Endothelial cell of umbilical vein (primary cell): ENCODE measurements around the gene XPO5. TPM values are rescaled to one million over a fixed set of nuclear protein-coding genes. Genes with fewer than 3 reads are reported as not detected.

Experiments
- BruUV-seq: library from RNA; stranded (reverse); fragments of 400-500 nt; replicated peaks from 2 replicates; lab custom pipeline; 2021; lab: Mats Ljungman, UMichigan
- CTCF ChIA-PET: fragments of 300-600, 350-600 bp; sonication (Branson Sonifier 250); formaldehyde crosslinking; loops from one replicate; lab custom pipeline; 2021; ENCODE audit warnings: antibody characterized with exemption, inconsistent platforms; lab: Charles Lee
- POLR2A ChIA-PET: fragments of 300-600, 350-600 bp; sonication (Branson Sonifier 250); formaldehyde crosslinking; loops from one replicate; lab custom pipeline; 2021; ENCODE audit warnings: antibody characterized with exemption, inconsistent platforms; lab: Charles Lee
- DNase-seq: peaks from one replicate; pipeline ENCODE4 v3.0.0-alpha.2; 2011; ENCODE audit warnings: low read depth, low spot score
- FAIRE-seq: peaks from 2 replicates; lab custom pipeline; 2011; peaks lifted over from hg19 to GRCh38; lab: Jason Lieb, UNC
- H2AFZ ChIP-seq: 2 replicates; pipeline ENCODE4 v1.6.0; 2012; ENCODE audit warnings: low read depth, low read length, control low read depth, inconsistent platforms
- H3K27ac ChIP-seq: 2 replicates; pipeline ENCODE4 v1.5.1; 2011; ENCODE audit warnings: low read depth, mild to moderate bottlenecking, control low read depth, low read length, moderate library complexity; ENCODE audit not compliant: insufficient read depth
- H3K27me3 ChIP-seq, 2 experiments: 2 replicates each; pipeline versions ENCODE4 v1.6.0 to v1.6.1; 2011; ENCODE audit warnings: low read length in 2 of 2, mixed read lengths in 1 of 2; ENCODE audit not compliant: control insufficient read depth in 2 of 2, insufficient read depth in 2 of 2
- H3K36me3 ChIP-seq, 2 experiments: 2 replicates in 1 of 2; 3 replicates in 1 of 2; pipeline ENCODE4 v1.5.1; 2011; ENCODE audit warnings: low read length in 2 of 2, mild to moderate bottlenecking in 1 of 2, moderate library complexity in 1 of 2; ENCODE audit not compliant: control insufficient read depth in 2 of 2, insufficient read depth in 2 of 2; ENCODE audit errors: extremely low read depth in 1 of 2
- H3K4me1 ChIP-seq: 3 replicates; pipeline ENCODE4 v1.5.1; 2011; ENCODE audit warnings: mild to moderate bottlenecking, low read length; ENCODE audit not compliant: control insufficient read depth, insufficient read depth; ENCODE audit errors: extremely low read depth
- H3K4me2 ChIP-seq: 2 replicates; pipeline ENCODE4 v1.6.1; 2011; ENCODE audit warnings: low read length, control low read depth, mixed read lengths; ENCODE audit not compliant: insufficient read depth
- H3K4me3 ChIP-seq, 3 experiments: fragments of 200-600 bp in 1 of 3; sonication (generic), shearing (Covaris generic) in 1 of 3; replicated peaks in 1 of 3; 2 replicates each; pipeline ENCODE4 v1.5.1; 2011 to 2016; ENCODE audit warnings: control low read depth in 3 of 3, low read length in 3 of 3, mild to moderate bottlenecking in 2 of 3, inconsistent platforms in 1 of 3, low read depth in 1 of 3, moderate library complexity in 1 of 3; ENCODE audit not compliant: insufficient read depth in 1 of 3
- H3K79me2 ChIP-seq: 2 replicates; pipeline ENCODE4 v1.6.0; 2012; ENCODE audit warnings: low read length, inconsistent platforms; ENCODE audit not compliant: control insufficient read depth, insufficient read depth
- H3K9ac ChIP-seq: replicated peaks from 2 replicates; pipeline ENCODE3; 2011; ENCODE audit warnings: low read length, control low read depth; ENCODE audit not compliant: insufficient read depth; ENCODE audit errors: extremely low read depth
- H3K9me1 ChIP-seq: replicated peaks from 3 replicates; pipeline ENCODE4 v1.6.0; 2011; ENCODE audit warnings: mild to moderate bottlenecking, low read length; ENCODE audit not compliant: control insufficient read depth, insufficient read depth; ENCODE audit errors: extremely low read depth
- H3K9me3 ChIP-seq: replicated peaks from 2 replicates; pipeline ENCODE4 v1.5.1; 2012; ENCODE audit warnings: low read length, inconsistent platforms; ENCODE audit not compliant: control insufficient read depth, insufficient read depth
- H4K20me1 ChIP-seq: replicated peaks from 2 replicates; pipeline ENCODE3; 2011; ENCODE audit warnings: mild to moderate bottlenecking, low read length; ENCODE audit not compliant: control insufficient read depth, insufficient read depth; ENCODE audit errors: extremely low read depth
- CTCF ChIP-seq, 2 donors: IDR thresholded peaks; 1 replicate in 1 of 2; 2 replicates in 1 of 2; pipeline ENCODE4 v1.5.1; 2011; ENCODE audit warnings: low read length in 2 of 2, mild to moderate bottlenecking in 2 of 2, moderate library complexity in 2 of 2, control low read depth in 1 of 2, inconsistent platforms in 1 of 2, low read depth in 1 of 2; ENCODE audit not compliant: insufficient read depth in 1 of 2; ENCODE audit errors: extremely low read depth in 1 of 2
- EZH2 ChIP-seq: IDR thresholded peaks from 2 replicates; pipeline ENCODE4 v1.6.1; 2012; ENCODE audit warnings: borderline replicate concordance, low read depth, mild to moderate bottlenecking, moderate library complexity, low read length, inconsistent platforms; ENCODE audit not compliant: severe bottlenecking
- FOS ChIP-seq: IDR thresholded peaks from 2 replicates; pipeline ENCODE4 v1.6.1; 2011; ENCODE audit warnings: mild to moderate bottlenecking, low read length, moderate library complexity, borderline replicate concordance; ENCODE audit not compliant: insufficient read depth
- GATA2 ChIP-seq: IDR thresholded peaks from 2 replicates; pipeline ENCODE4 v1.7.0; 2011; ENCODE audit warnings: low read depth, mild to moderate bottlenecking, moderate library complexity, mixed read lengths, low read length; ENCODE audit not compliant: insufficient read length, insufficient read depth
- JUN ChIP-seq: IDR thresholded peaks from 2 replicates; pipeline ENCODE4 v1.6.1; 2011; ENCODE audit warnings: borderline replicate concordance, low read depth; ENCODE audit not compliant: insufficient read length, insufficient read depth
- MAX ChIP-seq: IDR thresholded peaks from 2 replicates; pipeline ENCODE4 v1.6.1; 2011; ENCODE audit not compliant: insufficient read depth, insufficient read length
- MYC ChIP-seq: IDR thresholded peaks from one replicate; pipeline ENCODE4 v1.6.1; 2011; ENCODE audit warnings: mild to moderate bottlenecking, low read depth, low read length
- POLR2A ChIP-seq: IDR thresholded peaks from 2 replicates; pipeline ENCODE4 v1.6.1; 2012; ENCODE audit warnings: low read depth, mild to moderate bottlenecking, control low read depth, low read length
- POLR2AphosphoS5 ChIP-seq: IDR thresholded peaks from 2 replicates; pipeline ENCODE4 v1.6.1; 2012; ENCODE audit warnings: low read depth, mild to moderate bottlenecking, control low read depth, low read length, moderate library complexity; ENCODE audit not compliant: insufficient read depth
- dilution Hi-C: fragments of 300-500 bp; cut with MboI; formaldehyde crosslinking; loops from one replicate; pipeline ENCODE4 v1.15.0; 2019; ENCODE audit warnings: low sequenced_read_pairs; ENCODE audit not compliant: extremely low pct_ligation_motif_present
- intact Hi-C: fragments of 100-400 bp; cut with micrococcal nuclease; formaldehyde crosslinking; loops from one replicate; pipeline ENCODE4 v1.10.0; 2022
- polyA plus RNA-seq, 4 experiments: library from polyadenylated mRNA; depleted of rRNA in 3 of 4; stranded (reverse) in 3 of 4; unstranded in 1 of 4; fragments of >200 nt; gene quantifications; 2 replicates each; pipeline versions ENCODE4 v1.2.1 to v1.2.3, GENCODE V29; 2011 to 2012; ENCODE audit warnings: missing spikeins in 1 of 4
- total RNA-seq: library from RNA; stranded (reverse); gene quantifications from 2 replicates; pipeline ENCODE4 v1.2.3, GENCODE V29; 2021

The XPO5 gene
- total and polyA plus RNA-seq, 2 donors (not counting 3 experiments of a cell fraction or from before 2014, with no cell fraction given) = 28.4 to 50.0 TPM

- Histone ChIP-seq H3K79me2 (peaks cover 40% of the 10 kb centered on the region), H3K4me1 (peaks cover 17% of the 10 kb centered on the region), H3K9ac (no peak overlapping the region), H3K9me1 (no peaks in the 10 kb centered on the region), H2AFZ (no peak overlapping the region), H3K27ac (no peak overlapping the region), H3K27me3 (no peaks in the 10 kb centered on the region), H4K20me1 (no peaks in the 10 kb centered on the region), H3K4me3 (no peak overlapping the region), H3K9me3 (no peaks in the 10 kb centered on the region), H3K36me3 (peaks cover 10 to 48% of the 10 kb centered on the region in 2 experiments), H3K4me2 (no peak overlapping the region)
- no peak for TF ChIP-seq JUN
- TF ChIP-seq MYC = no peak
- no peak for TF ChIP-seq GATA2
- no peak for TF ChIP-seq CTCF (IDR thresholded peaks at IDR 0.05; ENCODE audit: extremely low read depth in 1 of 2, insufficient read depth in 1 of 2, low read depth in 1 of 2, low read length in 2 of 2)
- TF ChIP-seq EZH2 = no peak
- no peak for TF ChIP-seq FOS
- no peak for TF ChIP-seq POLR2A
- TF ChIP-seq MAX = no peak
- no peak for TF ChIP-seq POLR2AphosphoS5
- ChIA-PET POLR2A (no interaction called here), CTCF (no interaction called here)
- no TSS peak for BruUV-seq
- DNase-seq (no peak), FAIRE-seq (no peak)
- dilution Hi-C loops = no loop called here
- intact Hi-C loops = no loop called here
Observed at GRCh38 chr6:43520097-43520496, 55.7 kb downstream of the XPO5 start.
